Gastroesophageal sphincter (tissue), 3 donors: ENCODE results near the gene HOXB6.

Source experiments
- EP300 ChIP-seq: sonication (generic); formaldehyde crosslinking; IDR thresholded peaks from one replicate; pipeline ENCODE4 v1.6.1; 2017; ENCODE audit warnings: antibody characterized with exemption, mild to moderate bottlenecking
- TF ChIP-seq, protein P1 (sequence below), 4 experiments: fragments of 200-600 bp in 2 of 4; fragments of 450-650 bp in 2 of 4; sonication (generic) in 1 of 4; IDR thresholded peaks; one replicate each; pipeline ENCODE4 v1.5.1; 2017 to 2019; ENCODE audit warnings: antibody characterized with exemption in 4 of 4, mild to moderate bottlenecking in 2 of 4, moderate library complexity in 2 of 4

DNA sequence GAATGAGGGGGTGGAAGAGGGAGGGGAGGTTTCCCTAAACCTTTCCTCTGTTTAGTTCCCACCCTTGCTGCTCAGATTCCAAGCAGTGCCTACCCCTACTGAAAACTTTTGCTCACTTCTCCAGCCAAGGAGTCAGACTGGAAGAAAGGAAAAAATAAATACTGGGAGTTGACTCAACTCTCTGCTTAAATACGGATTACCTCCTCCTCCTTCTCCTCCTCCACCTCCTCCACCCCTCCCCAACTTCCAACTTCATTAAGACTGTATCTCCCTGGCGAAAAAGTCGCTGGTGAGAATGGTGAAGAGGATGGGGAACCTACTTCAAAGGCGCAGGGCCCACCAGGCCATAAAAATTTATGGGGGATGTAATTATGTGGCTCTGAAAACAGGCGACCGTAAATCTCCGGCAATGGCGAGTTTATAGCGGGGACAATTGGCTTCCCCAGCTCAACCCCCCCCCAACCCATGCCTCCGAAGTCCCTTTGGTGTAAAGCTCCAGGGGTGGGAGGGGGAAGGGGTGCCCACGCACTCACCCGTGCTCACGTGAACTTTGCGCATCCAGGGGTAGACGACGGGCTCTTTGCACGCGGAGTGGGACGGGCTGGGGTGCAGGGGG, 27.3 kb downstream of the HOXB6 start:
- TF ChIP-seq, protein P1, sequence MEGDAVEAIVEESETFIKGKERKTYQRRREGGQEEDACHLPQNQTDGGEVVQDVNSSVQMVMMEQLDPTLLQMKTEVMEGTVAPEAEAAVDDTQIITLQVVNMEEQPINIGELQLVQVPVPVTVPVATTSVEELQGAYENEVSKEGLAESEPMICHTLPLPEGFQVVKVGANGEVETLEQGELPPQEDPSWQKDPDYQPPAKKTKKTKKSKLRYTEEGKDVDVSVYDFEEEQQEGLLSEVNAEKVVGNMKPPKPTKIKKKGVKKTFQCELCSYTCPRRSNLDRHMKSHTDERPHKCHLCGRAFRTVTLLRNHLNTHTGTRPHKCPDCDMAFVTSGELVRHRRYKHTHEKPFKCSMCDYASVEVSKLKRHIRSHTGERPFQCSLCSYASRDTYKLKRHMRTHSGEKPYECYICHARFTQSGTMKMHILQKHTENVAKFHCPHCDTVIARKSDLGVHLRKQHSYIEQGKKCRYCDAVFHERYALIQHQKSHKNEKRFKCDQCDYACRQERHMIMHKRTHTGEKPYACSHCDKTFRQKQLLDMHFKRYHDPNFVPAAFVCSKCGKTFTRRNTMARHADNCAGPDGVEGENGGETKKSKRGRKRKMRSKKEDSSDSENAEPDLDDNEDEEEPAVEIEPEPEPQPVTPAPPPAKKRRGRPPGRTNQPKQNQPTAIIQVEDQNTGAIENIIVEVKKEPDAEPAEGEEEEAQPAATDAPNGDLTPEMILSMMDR (IDR thresholded peaks at IDR 0.05) = no peak
- TF ChIP-seq EP300 = no peak
